Spleen (tissue), 11 donors: ENCODE data around the gene RAB14. TPM values are rescaled to one million over a fixed set of nuclear protein-coding genes. Genes with fewer than 3 reads are reported as not detected.
"Not testable (repeated sequence)": the region's sequence is repeated elsewhere in the genome, so short reads cannot be mapped to it uniquely, and the experiment has no call there.

Source experiments
- DNase-seq: peaks from one replicate; pipeline ENCODE4 v3.0.0-alpha.2; 2020
- H3K27ac ChIP-seq, 8 donors: fragments of 200-600 bp; sonication (generic) in 7 of 8; 1 replicate in 4 of 8; 2 replicates in 4 of 8; pipeline versions ENCODE4 v1.5.0 to v1.8.0; 2016 to 2021; ENCODE audit warnings: inconsistent platforms in 4 of 8, mild to moderate bottlenecking in 4 of 8, moderate library complexity in 1 of 8
- H3K27me3 ChIP-seq, 7 donors: fragments of 200-600 bp; sonication (generic) in 6 of 7; replicated peaks in 1 of 7; 1 replicate in 4 of 7; 2 replicates in 3 of 7; pipeline versions ENCODE4 v1.5.0 to v1.8.0; 2016 to 2021; ENCODE audit warnings: inconsistent platforms in 3 of 7, mild to moderate bottlenecking in 1 of 7
- H3K36me3 ChIP-seq, 6 donors: fragments of 200-600 bp; sonication (generic) in 5 of 6; 1 replicate in 4 of 6; 2 replicates in 2 of 6; pipeline versions ENCODE4 v1.5.0 to v1.8.0; 2016 to 2021; ENCODE audit warnings: inconsistent platforms in 2 of 6
- H3K4me1 ChIP-seq, 6 donors: fragments of 200-600 bp; sonication (generic) in 5 of 6; 1 replicate in 3 of 6; 2 replicates in 3 of 6; pipeline versions ENCODE4 v1.5.0 to v1.8.0; 2016 to 2021; ENCODE audit warnings: inconsistent platforms in 3 of 6
- H3K4me3 ChIP-seq, 8 donors: fragments of 200-600 bp; sonication (generic) in 7 of 8; 1 replicate in 4 of 8; 2 replicates in 4 of 8; pipeline versions ENCODE4 v1.5.0 to v1.8.0; 2016 to 2021; ENCODE audit warnings: inconsistent platforms in 4 of 8, mild to moderate bottlenecking in 4 of 8, moderate library complexity in 2 of 8
- H3K9me3 ChIP-seq, 8 donors: fragments of 200-600 bp; sonication (generic) in 7 of 8; 1 replicate in 4 of 8; 2 replicates in 4 of 8; pipeline versions ENCODE4 v1.5.0 to v1.8.0; 2016 to 2021; ENCODE audit warnings: inconsistent platforms in 4 of 8
- CTCF ChIP-seq, 11 experiments: fragments of 200-600 bp in 7 of 11; fragments of 450-650 bp in 4 of 11; sonication (generic) in 4 of 11; IDR thresholded peaks in 8 of 11; conservative IDR thresholded peaks in 3 of 11; 1 replicate in 7 of 11; 2 replicates in 4 of 11; pipeline versions ENCODE4 v1.4.0 to v1.8.0; 2016 to 2021; ENCODE audit warnings: antibody characterized with exemption in 11 of 11, inconsistent platforms in 4 of 11, mild to moderate bottlenecking in 1 of 11
- POLR2A ChIP-seq, 3 donors: fragments of 450-650 bp; IDR thresholded peaks; one replicate each; pipeline ENCODE4 v1.5.1; 2017; ENCODE audit warnings: antibody characterized with exemption in 3 of 3, mild to moderate bottlenecking in 1 of 3
- POLR2AphosphoS5 ChIP-seq, 3 donors: sonication (generic); formaldehyde crosslinking; IDR thresholded peaks; one replicate each; pipeline ENCODE4 v1.5.1; 2017; ENCODE audit warnings: antibody characterized with exemption in 3 of 3
- WGBS, 5 donors: extraction: QIAGEN DNeasy Blood & Tissue Kit in 3 of 5; methylation state at CpG; one replicate each; pipeline versions ENCODE4 v1.1.5 to v1.1.7; 2013 to 2018; 5-methylcytosine and 5-hydroxymethylcytosine counted together
- intact Hi-C: fragments of 100-400 bp; cut with DNase I; formaldehyde crosslinking; loops from one replicate; pipeline ENCODE4 v1.15.0; 2023; ENCODE audit warnings: low total_unique reads
- polyA plus RNA-seq, 3 donors: library from polyadenylated mRNA; stranded (reverse); fragments of 200-250 nt; gene quantifications; one replicate each; pipeline ENCODE4 v1.2.1, GENCODE V29; 2013
- total RNA-seq, 7 donors: library from RNA; depleted of rRNA in 3 of 7; stranded (reverse); fragments of >200 nt in 3 of 7; fragmentation: NEBNext Ultra II Directional in 4 of 7; extraction: Animal tissue kit (Norgen Biotek cat#: 25700) in 4 of 7; gene quantifications; one replicate each; pipeline versions ENCODE4 v1.1.0 to v1.2.1, GENCODE V29; 2016 to 2021
- donor health status: healthy with polysubstance abuse.
- donor health status: DM: no; HTN: no; CAD: no; lungs with moderate emphysema.
- donor health status: DM: no; HTN: no; CAD: no.
- donor health status: Bipolar disorder and iron deficiency.
- donor health status: healthy.
- donor health status: DM: no; HTN: no; CAD: no.
- donor health status: DM: yes; HTN: yes; CAD: no.

The RAB14 gene
- total and polyA plus RNA-seq, 10 donors, result 20.4 to 75.2 (median 49.6) TPM

GRCh38 chr9:121179930-121180681 lies 21.6 kb downstream of the RAB14 start:
- DNase-seq, result no peak
- peaks cover 0 to 94% (median 52%) of the 10 kb centered on the region in 6 donors for H3K36me3 ChIP-seq

GRCh38 chr9:121179373-121179721 lies 22.3 kb downstream of the RAB14 start:
- Histone ChIP-seq H3K4me1 (peaks cover 10 to 44% (median 24%) of the 10 kb centered on the region in 6 donors), H3K36me3 (peaks cover 0 to 99% (median 56%) of the 10 kb centered on the region in 6 donors)
- H3K27ac ChIP-seq, DNase-seq, H3K9me3 ChIP-seq, intact Hi-C loops, H3K4me3 ChIP-seq, H3K27me3 ChIP-seq: not testable (repeated sequence)
- WGBS, 5 donors, result 85 to 100% (median 94%) methylated on average over 1 of the region's 1 CpG

More at GRCh38 chr9:121179930-121180681, 21.6 kb downstream of the RAB14 start:
- peaks cover 14 to 52% (median 31%) of the 10 kb centered on the region in 6 donors for H3K4me1 ChIP-seq
- TF ChIP-seq POLR2A (IDR thresholded peaks at IDR 0.05) (no peak), CTCF (IDR thresholded peaks at IDR 0.05 in 8 of 11, conservative IDR thresholded peaks at IDR 0.05 in 3 of 11) (no peak), POLR2AphosphoS5 (IDR thresholded peaks at IDR 0.05) (no peak)
- H3K9me3 ChIP-seq, result no peaks in the 10 kb centered on the region
- peak overlapping the region in 2 of 8 donors; percentile 2 to 5 for H3K27ac ChIP-seq
- intact Hi-C loops, result no loop called here
- no peaks in the 10 kb centered on the region for H3K27me3 ChIP-seq
- H3K4me3 ChIP-seq, result no peak overlapping the region
- WGBS, 5 donors, result 78 to 88% (median 82%) methylated on average over 3 of the region's 3 CpGs

GRCh38 chr9:121178676-121179372 lies 22.8 kb downstream of the RAB14 start:
- peak overlapping the region in 1 of 8 donors; percentile 10 for H3K27ac ChIP-seq
- DNase-seq, result no peak
- WGBS, 5 donors, result 85 to 94% (median 91%) methylated on average over 6 of the region's 6 CpGs
- intact Hi-C loops, result no loop called here
- no peaks in the 10 kb centered on the region for H3K27me3 ChIP-seq
- H3K9me3 ChIP-seq, result no peaks in the 10 kb centered on the region
- TF ChIP-seq POLR2AphosphoS5 (IDR thresholded peaks at IDR 0.05) (peak in 1 of 3 donors; percentile 32), CTCF (IDR thresholded peaks at IDR 0.05 in 8 of 11, conservative IDR thresholded peaks at IDR 0.05 in 3 of 11) (no peak)
- H3K36me3 ChIP-seq, result peaks cover 0 to 99% (median 59%) of the 10 kb centered on the region in 6 donors
- H3K4me1 ChIP-seq, result peaks cover 6 to 39% (median 19%) of the 10 kb centered on the region in 6 donors
- no peak overlapping the region for H3K4me3 ChIP-seq

GRCh38 chr9:121173501-121173900 lies 28.2 kb downstream of the RAB14 start:
- peaks cover 0 to 100% (median 79%) of the 10 kb centered on the region in 6 donors for H3K36me3 ChIP-seq
- no peaks in the 10 kb centered on the region for H3K9me3 ChIP-seq
- no peaks in the 10 kb centered on the region for H3K27me3 ChIP-seq
- TF ChIP-seq POLR2AphosphoS5 (IDR thresholded peaks at IDR 0.05) (no peak), CTCF (IDR thresholded peaks at IDR 0.05 in 8 of 11, conservative IDR thresholded peaks at IDR 0.05 in 3 of 11) (no peak), POLR2A (IDR thresholded peaks at IDR 0.05) (no peak)
- 94 to 98% (median 97%) methylated on average over 7 of the region's 7 CpGs for WGBS, 5 donors
- no peak overlapping the region for H3K27ac ChIP-seq
- no peak overlapping the region for H3K4me3 ChIP-seq
- intact Hi-C loops, result no loop called here
- no peak for DNase-seq
- peaks cover 0 to 3% (median 0%) of the 10 kb centered on the region in 6 donors for H3K4me1 ChIP-seq
